OCI-LY7 (cell line): ENCODE measurements around the gene LHX3. TPM values are rescaled to one million over a fixed set of nuclear protein-coding genes. Genes with fewer than 3 reads are reported as not detected.

Experiments used
- BruUV-seq: library from RNA; stranded (reverse); fragments of 400-500 nt; replicated peaks from 2 replicates; lab custom pipeline; 2021; lab: Mats Ljungman, UMichigan
- CTCF ChIA-PET: fragments of 300-600 bp; sonication (Branson Sonifier 250); formaldehyde crosslinking; loops from one replicate; lab custom pipeline; 2022; ENCODE audit warnings: antibody characterized with exemption; ENCODE audit not compliant: unreplicated experiment; lab: Charles Lee
- POLR2A ChIA-PET: fragments of 300-600 bp; sonication (Branson Sonifier 250); formaldehyde crosslinking; loops from one replicate; lab custom pipeline; 2022; ENCODE audit warnings: antibody characterized with exemption; lab: Charles Lee
- DNase-seq: peaks from one replicate; pipeline ENCODE4 v3.0.0-alpha.2; 2015; ENCODE audit warnings: low spot score
- H2AFZ ChIP-seq: fragments of 200-600 bp; sonication (generic), shearing (Covaris generic); 2 replicates; pipeline ENCODE4 v1.6.1; 2014; ENCODE audit warnings: mild to moderate bottlenecking, antibody characterized with exemption, low read length, moderate library complexity
- H3K27ac ChIP-seq: fragments of 200-600 bp; sonication (generic); 2 replicates; pipeline ENCODE4 v1.5.1; 2014; ENCODE audit warnings: mixed run types, low read depth, mild to moderate bottlenecking, moderate library complexity, low read length, inconsistent platforms; ENCODE audit not compliant: poor library complexity, severe bottlenecking
- H3K36me3 ChIP-seq: fragments of 200-600 bp; sonication (generic); 2 replicates; pipeline ENCODE4 v1.6.1; 2014; ENCODE audit warnings: mild to moderate bottlenecking, antibody characterized with exemption, low read length, moderate library complexity, mixed read lengths; ENCODE audit not compliant: insufficient read depth
- H3K4me1 ChIP-seq: fragments of 200-600 bp; sonication (generic); 2 replicates; pipeline ENCODE4 v1.5.1; 2014; ENCODE audit warnings: mild to moderate bottlenecking, low read length; ENCODE audit not compliant: insufficient read depth, poor library complexity, severe bottlenecking
- H3K4me2 ChIP-seq: fragments of 200-600 bp; sonication (generic); 2 replicates; pipeline ENCODE4 v1.6.1; 2014; ENCODE audit warnings: mild to moderate bottlenecking, low read length
- H3K4me3 ChIP-seq: fragments of 200-600 bp; sonication (generic); 2 replicates; pipeline ENCODE4 v1.5.1; 2014; ENCODE audit warnings: mild to moderate bottlenecking, low read depth, low read length; ENCODE audit not compliant: poor library complexity, severe bottlenecking
- H3K79me2 ChIP-seq: fragments of 200-600 bp; sonication (generic); 2 replicates; pipeline ENCODE4 v1.6.1; 2016; ENCODE audit warnings: low read depth, mild to moderate bottlenecking, low read length, moderate library complexity, mixed read lengths; ENCODE audit not compliant: insufficient read depth
- H3K9me2 ChIP-seq: fragments of 200-600 bp; sonication (generic); 2 replicates; pipeline ENCODE4 v1.6.1; 2016; ENCODE audit warnings: mild to moderate bottlenecking, low read length, mixed read lengths; ENCODE audit not compliant: insufficient read depth
- H3K9me3 ChIP-seq: fragments of 200-600 bp; sonication (generic); 2 replicates; pipeline ENCODE4 v1.6.1; 2014; ENCODE audit warnings: mild to moderate bottlenecking, mixed run types, low read length, mixed read lengths
- H4K20me1 ChIP-seq: fragments of 200-600 bp; sonication (generic); 2 replicates; pipeline ENCODE4 v1.6.1; 2014; ENCODE audit warnings: mild to moderate bottlenecking, antibody characterized with exemption, low read length, moderate library complexity, mixed read lengths; ENCODE audit not compliant: insufficient read depth
- EZH2phosphoT487 ChIP-seq: fragments of 200-600 bp; sonication (generic); IDR thresholded peaks from 2 replicates; pipeline ENCODE4 v1.6.1; 2018; ENCODE audit warnings: low read depth, borderline replicate concordance, mild to moderate bottlenecking, mixed run types, antibody characterized with exemption, low read length, moderate library complexity, mixed read lengths
- intact Hi-C: fragments of 100-400 bp; cut with micrococcal nuclease; formaldehyde crosslinking; loops from one replicate; pipeline ENCODE4 v1.10.0; 2022; ENCODE audit not compliant: unreplicated experiment
- total RNA-seq, 2 experiments: library from RNA; depleted of rRNA in 1 of 2; stranded (reverse); fragments of >200 nt in 1 of 2; shearing (Covaris generic) in 1 of 2; gene quantifications; 2 replicates each; pipeline ENCODE4 v1.2.3, GENCODE V29; 2014 to 2022
- TF ChIP-seq, protein P1 (sequence below): fragments of 200-600 bp; sonication (generic); conservative IDR thresholded peaks from 2 replicates; pipeline ENCODE4 v1.5.1; 2014; ENCODE audit warnings: mild to moderate bottlenecking, antibody characterized with exemption, low read length, moderate library complexity, mixed read lengths

The LHX3 gene
- total RNA-seq, 2 experiments from 2014 or later, result 0.15 TPM; not detected in 1

DNA sequence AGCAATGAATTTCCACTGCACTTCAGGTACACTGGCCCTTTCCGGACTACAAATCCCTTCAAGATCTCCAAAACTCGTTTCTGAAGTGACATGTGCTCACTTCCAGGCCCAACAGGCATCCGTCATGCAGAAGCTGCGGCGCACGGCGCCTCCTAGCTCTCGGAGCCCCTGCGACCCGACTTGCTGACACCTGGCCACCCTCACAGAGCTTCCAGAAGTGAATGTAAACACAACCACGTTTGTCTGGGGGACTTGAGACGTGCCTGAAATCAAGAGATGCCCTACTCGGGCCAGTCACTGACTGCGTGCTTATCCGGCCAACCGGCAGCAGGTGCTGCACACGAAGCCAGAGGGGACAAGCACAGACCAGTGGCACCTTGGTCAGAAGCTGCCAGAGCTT is 4.9 kb upstream of the LHX3 start:
- POLR2A ChIA-PET, result no interaction called here
- H3K27ac ChIP-seq, result no peak overlapping the region
- H2AFZ ChIP-seq, result no peak overlapping the region

DNA sequence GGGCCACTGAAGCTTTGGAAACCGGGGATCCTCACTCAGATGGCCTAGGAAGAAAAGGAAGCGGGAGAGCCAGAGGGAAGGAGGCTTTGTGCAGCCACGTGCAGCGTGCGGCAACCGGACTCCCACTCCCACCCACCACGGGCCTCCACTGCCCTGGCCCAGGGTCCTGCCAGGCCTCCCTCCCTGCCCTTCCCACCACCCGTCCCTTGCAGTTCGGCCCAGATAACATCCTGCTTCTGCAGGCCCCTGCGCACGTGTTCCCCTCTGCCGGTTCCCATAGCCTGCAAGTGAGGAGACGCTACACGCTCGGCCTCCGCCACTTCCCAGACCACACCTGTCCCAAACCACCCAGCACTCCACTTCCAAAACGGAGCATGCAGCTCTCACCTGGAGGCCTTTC is 4.3 kb upstream of the LHX3 start:
- Histone ChIP-seq H3K36me3 (peaks cover 69% of the 10 kb centered on the region), H3K9me2 (no peaks in the 10 kb centered on the region), H2AFZ (no peak overlapping the region), H3K79me2 (no peaks in the 10 kb centered on the region), H3K4me2 (no peak overlapping the region), H3K9me3 (no peaks in the 10 kb centered on the region), H3K4me3 (no peak overlapping the region), H4K20me1 (peaks cover 4% of the 10 kb centered on the region; the same call in 1 of the 2 replicates), H3K4me1 (peaks cover 14% of the 10 kb centered on the region), H3K27ac (no peak overlapping the region)
- intact Hi-C loops, result no loop called here
- CTCF ChIA-PET, result no interaction called here
- BruUV-seq, result no TSS peak
- DNase-seq, result no peak
- POLR2A ChIA-PET, result no interaction called here
- no peak for TF ChIP-seq EZH2phosphoT487
- TF ChIP-seq, protein P1, sequence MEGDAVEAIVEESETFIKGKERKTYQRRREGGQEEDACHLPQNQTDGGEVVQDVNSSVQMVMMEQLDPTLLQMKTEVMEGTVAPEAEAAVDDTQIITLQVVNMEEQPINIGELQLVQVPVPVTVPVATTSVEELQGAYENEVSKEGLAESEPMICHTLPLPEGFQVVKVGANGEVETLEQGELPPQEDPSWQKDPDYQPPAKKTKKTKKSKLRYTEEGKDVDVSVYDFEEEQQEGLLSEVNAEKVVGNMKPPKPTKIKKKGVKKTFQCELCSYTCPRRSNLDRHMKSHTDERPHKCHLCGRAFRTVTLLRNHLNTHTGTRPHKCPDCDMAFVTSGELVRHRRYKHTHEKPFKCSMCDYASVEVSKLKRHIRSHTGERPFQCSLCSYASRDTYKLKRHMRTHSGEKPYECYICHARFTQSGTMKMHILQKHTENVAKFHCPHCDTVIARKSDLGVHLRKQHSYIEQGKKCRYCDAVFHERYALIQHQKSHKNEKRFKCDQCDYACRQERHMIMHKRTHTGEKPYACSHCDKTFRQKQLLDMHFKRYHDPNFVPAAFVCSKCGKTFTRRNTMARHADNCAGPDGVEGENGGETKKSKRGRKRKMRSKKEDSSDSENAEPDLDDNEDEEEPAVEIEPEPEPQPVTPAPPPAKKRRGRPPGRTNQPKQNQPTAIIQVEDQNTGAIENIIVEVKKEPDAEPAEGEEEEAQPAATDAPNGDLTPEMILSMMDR, result no peak

More for the DNA sequence above, 4.9 kb upstream of the LHX3 start:
- BruUV-seq, result no TSS peak
- H3K4me2 ChIP-seq, result no peak overlapping the region
- no peaks in the 10 kb centered on the region for H3K9me2 ChIP-seq
- H3K36me3 ChIP-seq, result peaks cover 75% of the 10 kb centered on the region
- H3K4me1 ChIP-seq, result peaks cover 14% of the 10 kb centered on the region
- H3K4me3 ChIP-seq, result no peak overlapping the region
- peaks cover 4% of the 10 kb centered on the region; the same call in 1 of the 2 replicates for H4K20me1 ChIP-seq
- H3K79me2 ChIP-seq, result no peaks in the 10 kb centered on the region
- TF ChIP-seq, protein P1, result no peak
- no peak for TF ChIP-seq EZH2phosphoT487
- intact Hi-C loops, result no loop called here
- DNase-seq, result no peak
- no peaks in the 10 kb centered on the region for H3K9me3 ChIP-seq
- CTCF ChIA-PET, result no interaction called here

DNA sequence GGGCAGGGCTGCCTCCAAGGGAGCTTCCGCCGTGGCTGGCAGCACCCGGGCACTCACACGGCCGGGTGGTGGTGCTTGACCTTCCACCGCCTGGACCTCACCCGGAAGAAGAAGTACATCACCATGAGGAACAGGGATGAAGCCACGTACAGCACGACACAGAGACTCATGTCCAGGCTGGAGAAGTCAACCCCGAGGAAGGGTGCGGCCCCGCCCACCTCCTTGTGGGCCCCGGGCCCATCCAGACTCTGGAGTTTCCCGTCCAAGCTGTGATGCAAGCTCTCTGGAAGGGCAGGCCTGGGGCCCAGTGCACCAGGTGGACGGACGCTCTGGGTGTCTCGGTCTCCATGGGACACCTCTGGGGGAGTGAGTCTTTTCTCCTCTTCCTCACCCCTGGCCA is 3.7 kb upstream of the LHX3 start:
- Histone ChIP-seq H3K27ac (no peak overlapping the region), H3K36me3 (peaks cover 64% of the 10 kb centered on the region), H4K20me1 (peaks cover 4% of the 10 kb centered on the region; the same call in 1 of the 2 replicates), H3K79me2 (no peaks in the 10 kb centered on the region), H3K4me3 (no peak overlapping the region), H3K9me2 (no peaks in the 10 kb centered on the region), H3K4me2 (no peak overlapping the region), H3K9me3 (no peaks in the 10 kb centered on the region), H2AFZ (no peak overlapping the region), H3K4me1 (peaks cover 14% of the 10 kb centered on the region)
- DNase-seq, result no peak
- ChIA-PET POLR2A (no interaction called here), CTCF (no interaction called here)
- no TSS peak for BruUV-seq
- no peak for TF ChIP-seq EZH2phosphoT487
- TF ChIP-seq, protein P1, result no peak
- intact Hi-C loops, result no loop called here
